Fibroblast of pulmonary artery (primary cell): ENCODE measurements around the gene MAML2.

ENCODE experiments used
- DNase-seq: peaks from one replicate; pipeline ENCODE4 v3.0.0-alpha.2; 2010; ENCODE audit warnings: low read depth
- H3K4me3 ChIP-seq: replicated peaks from 2 replicates; pipeline ENCODE4 v1.5.1; 2011; ENCODE audit warnings: low read depth, mild to moderate bottlenecking, control low read depth, low read length, moderate library complexity
- TF ChIP-seq, protein P1 (sequence below): IDR thresholded peaks from 2 replicates; pipeline ENCODE4 v1.5.1; 2011; ENCODE audit warnings: mild to moderate bottlenecking, control low read depth, low read length, inconsistent platforms; ENCODE audit errors: missing control alignments

MAML2 gene

DNA sequence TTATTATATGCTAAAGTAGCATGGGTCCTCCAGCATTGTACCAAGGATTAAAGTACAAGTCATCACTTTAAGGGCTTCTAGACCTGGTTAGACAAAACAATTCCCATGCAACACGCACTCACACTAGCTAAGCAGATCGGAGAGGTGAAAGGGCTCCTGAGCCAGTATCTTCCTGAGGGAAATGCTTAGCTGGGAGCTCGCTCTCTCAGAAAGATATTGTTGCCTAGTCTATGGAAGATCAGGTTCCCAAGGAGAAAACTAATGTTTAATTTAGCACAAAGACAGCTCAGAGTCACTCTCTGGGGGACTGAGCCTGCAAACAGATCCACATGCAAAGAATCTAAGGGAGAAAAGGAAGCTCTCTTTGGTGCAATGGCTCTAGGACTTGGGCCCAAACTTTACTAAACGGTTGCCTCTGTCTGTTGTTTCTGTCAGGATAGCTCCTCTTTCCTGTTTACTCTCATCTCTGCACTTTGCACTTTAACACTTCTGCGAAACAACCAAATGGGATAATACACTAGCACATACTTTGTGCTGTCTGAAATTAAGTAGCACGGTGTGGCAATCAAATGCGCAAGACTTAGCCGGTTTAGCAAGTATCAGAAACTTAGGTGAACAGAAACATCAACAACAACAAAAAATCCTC is 10.7 kb downstream of the MAML2 start:
- no peak overlapping the region for H3K4me3 ChIP-seq
- TF ChIP-seq, protein P1, sequence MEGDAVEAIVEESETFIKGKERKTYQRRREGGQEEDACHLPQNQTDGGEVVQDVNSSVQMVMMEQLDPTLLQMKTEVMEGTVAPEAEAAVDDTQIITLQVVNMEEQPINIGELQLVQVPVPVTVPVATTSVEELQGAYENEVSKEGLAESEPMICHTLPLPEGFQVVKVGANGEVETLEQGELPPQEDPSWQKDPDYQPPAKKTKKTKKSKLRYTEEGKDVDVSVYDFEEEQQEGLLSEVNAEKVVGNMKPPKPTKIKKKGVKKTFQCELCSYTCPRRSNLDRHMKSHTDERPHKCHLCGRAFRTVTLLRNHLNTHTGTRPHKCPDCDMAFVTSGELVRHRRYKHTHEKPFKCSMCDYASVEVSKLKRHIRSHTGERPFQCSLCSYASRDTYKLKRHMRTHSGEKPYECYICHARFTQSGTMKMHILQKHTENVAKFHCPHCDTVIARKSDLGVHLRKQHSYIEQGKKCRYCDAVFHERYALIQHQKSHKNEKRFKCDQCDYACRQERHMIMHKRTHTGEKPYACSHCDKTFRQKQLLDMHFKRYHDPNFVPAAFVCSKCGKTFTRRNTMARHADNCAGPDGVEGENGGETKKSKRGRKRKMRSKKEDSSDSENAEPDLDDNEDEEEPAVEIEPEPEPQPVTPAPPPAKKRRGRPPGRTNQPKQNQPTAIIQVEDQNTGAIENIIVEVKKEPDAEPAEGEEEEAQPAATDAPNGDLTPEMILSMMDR, result no peak
- DNase-seq, result no peak

DNA sequence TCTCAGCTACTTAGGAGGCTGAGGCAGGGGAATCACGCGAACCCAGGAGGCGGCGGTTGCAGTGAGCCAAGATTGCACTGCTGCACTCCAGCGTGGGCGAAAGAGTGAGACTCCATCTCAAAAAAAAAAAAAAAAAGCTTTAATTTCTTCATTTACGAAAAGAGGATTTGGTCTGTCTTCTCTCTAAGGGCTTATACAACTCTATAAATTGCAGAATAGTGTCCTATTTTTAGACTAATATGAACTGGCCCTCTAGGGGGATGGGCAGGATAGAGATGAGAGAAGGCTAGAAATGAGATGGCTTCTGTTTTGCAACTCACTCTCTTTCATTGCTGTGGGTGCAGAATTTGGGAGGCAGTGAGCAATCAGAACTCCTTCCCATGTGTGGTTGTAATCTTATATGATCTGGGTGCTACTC is 11.3 kb downstream of the MAML2 start:
- TF ChIP-seq, protein P1, result no peak
- no peak for DNase-seq

DNA sequence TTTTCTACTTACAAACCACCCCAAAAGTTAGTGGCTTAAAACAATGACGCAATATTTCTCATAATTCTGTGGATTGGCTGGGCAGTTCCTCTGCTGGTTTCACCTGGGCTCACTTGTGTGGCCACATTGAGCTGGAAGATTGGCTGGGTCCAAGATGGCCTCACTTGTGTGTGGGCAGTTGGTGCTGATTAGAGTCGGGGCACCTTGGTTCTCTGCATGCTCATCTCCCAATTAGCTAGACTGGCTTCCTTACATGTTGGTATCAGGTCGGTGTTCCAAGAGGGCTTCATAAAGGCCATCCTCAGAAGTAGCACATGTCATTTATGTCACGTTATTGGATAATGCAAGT is 12.5 kb downstream of the MAML2 start:
- TF ChIP-seq, protein P1, result no peak
- no peak for DNase-seq
- H3K4me3 ChIP-seq, result no peak overlapping the region

More for the DNA sequence above, 11.3 kb downstream of the MAML2 start:
- H3K4me3 ChIP-seq, result no peak overlapping the region

DNA sequence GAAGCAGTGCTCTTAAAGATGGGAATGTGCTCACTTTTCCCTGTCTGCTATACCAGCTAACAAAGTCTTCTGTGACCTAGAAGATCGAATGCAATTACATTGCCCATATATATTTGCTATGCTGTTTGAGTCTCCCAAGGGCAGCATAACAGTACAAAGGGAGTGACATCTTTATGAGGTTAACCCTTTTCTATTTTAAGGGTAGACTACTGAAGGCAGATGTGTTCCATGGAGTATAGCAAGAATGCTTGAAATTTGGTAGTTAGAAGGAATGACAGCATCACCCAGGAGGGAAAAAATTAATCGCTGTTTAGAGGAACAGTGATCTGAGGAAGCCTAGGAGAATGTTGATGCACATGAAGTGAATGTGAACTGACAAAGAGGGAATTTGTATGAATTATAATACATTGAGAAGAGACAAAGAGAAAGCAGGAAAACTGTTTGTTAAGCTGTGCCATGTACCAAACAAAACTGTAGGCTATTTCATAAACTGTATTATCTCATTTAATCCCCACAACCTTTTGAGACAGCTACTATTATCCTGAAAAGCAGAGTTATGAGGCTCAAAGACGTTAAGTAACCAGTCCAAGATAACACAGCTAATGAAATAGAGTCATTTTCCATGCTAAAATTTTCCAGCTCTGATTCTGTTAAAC is 13.0 kb downstream of the MAML2 start:
- TF ChIP-seq, protein P1, result no peak
- H3K4me3 ChIP-seq, result no peak overlapping the region
- DNase-seq, result no peak

DNA sequence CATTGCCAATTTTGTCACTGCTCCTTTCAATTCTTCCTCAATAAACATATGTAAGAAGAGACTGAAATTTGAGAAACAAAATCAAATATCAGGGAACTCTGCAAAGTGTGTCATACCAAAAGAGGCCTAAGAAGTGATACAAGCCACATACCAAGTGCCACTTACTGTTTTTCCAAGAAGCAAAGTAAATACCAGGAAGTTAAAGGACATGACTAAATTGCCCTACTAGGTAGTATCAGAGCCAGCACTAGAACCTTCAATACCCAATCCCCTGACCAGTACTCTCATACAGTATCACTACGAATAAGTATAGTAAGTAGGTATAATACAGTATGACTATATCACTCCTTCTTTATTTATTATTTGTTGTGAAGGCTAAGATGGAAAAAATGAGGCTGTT is 13.6 kb downstream of the MAML2 start:
- DNase-seq, result no peak
- TF ChIP-seq, protein P1, result no peak
- no peak overlapping the region for H3K4me3 ChIP-seq

GRCh38 chr11:96328395-96329010 is 14.5 kb downstream of the MAML2 start:
- H3K4me3 ChIP-seq, result no peak overlapping the region
- DNase-seq, result no peak
- TF ChIP-seq, protein P1, result no peak
